GM18499 (cell line): Measurements from ENCODE around the gene SMCP.

Experiments
- ATAC-seq: cut with Tn5 transposase; IDR thresholded peaks from one replicate; pipeline ENCODE4 v1.9.1; 2021; ENCODE audit warnings: moderate number of reproducible peaks; ENCODE audit not compliant: insufficient read depth, unreplicated experiment

Gene SMCP, protein sequence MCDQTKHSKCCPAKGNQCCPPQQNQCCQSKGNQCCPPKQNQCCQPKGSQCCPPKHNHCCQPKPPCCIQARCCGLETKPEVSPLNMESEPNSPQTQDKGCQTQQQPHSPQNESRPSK

DNA sequence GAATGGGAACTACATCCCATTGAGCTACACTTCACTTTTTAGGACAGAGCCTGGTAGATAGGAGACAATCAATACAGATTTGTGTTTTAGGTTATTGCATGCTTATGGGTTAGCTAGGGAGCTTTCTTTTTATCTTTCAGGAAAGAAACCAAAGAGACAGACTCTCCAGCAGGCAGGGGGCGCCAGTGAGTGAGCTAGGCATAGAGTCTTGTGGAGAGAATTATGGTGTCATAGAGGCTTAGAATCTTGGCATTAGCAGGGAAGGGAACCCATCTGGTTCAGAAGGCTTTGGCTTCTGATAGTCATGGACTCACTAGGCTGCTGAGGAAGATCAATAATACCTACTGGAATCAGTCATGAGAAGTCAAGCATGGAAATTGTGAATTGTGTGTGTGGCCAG is at the start of gene SMCP:
Gene SMCP, plus strand, starts transcription at position 281 of the 400 bp plus-strand sequence. CDS start 6,101 bp downstream, outside the sequence.
- ATAC-seq = no peak

DNA sequence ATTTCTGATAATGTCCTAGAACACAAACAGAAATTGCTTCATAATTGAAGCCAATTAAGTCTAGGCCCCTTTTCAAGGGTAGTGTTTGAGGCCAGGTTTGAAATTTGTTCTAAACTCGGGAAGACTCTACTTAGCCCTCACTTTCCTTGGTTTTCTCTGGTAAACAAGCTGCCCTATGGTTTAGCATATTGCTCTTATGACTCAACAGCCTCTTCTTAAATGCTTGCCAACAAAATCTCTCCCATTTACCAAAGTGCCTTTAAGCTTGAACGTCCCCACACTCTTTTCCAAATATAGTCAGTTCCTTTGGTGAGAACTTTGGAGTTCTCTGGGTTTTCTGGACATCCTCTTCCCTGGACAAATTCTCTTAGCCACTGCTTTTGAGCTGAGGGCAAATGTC is 41.3 kb upstream of the SMCP start:
- ATAC-seq = no peak

DNA sequence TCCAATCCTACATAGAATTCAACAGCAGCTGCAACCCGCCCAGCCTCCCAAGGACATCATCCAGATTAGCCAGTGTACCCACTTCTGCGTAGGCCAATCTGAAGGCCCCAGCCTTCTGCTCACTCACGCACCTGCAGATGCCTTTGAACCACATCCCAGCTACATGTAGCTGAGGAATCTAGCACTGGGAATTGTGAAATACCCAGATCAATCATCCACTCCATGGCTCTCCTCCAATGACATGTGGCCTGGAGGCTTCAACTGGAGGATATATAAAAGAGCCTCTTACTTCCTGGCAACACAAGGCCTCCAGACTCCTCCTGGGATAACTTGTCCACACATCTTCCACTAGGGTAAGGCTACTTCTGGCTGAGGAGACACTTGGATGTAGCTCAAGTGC is 35.6 kb upstream of the SMCP start, which contains the start of gene LCE6A:
Gene LCE6A, plus strand, starts transcription at position 301 of the 400 bp plus-strand sequence. CDS start 665 bp downstream, outside the sequence.
- no peak for ATAC-seq

GRCh38 chr1:152855661-152856060 is 22.5 kb upstream of the SMCP start:
- no peak for ATAC-seq

- ATAC-seq = no peak
Observed at GRCh38 chr1:152858062-152858461, 20.1 kb upstream of the SMCP start.

DNA sequence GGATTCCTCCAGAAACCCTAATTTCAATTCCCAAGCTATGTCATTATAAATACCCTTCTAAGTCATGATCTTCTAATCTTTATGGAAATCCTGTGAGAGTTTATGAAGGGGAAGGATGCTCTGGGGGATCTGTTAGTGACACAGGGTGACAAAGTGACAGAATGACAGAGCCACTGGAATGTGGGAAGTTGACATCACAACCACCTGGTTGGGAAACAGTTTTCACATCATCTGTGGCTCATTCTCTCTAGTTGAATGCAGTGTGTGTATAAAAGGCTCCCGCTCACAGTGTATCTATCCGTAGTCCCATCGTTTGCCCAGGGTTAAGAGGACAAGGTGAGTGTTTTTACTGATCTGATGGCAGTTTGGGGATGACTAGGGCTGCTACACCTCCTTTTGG is 18.4 kb upstream of the SMCP start, which contains the start of gene LCE7A:
Gene LCE7A, plus strand, starts transcription at position 301 of the 400 bp plus-strand sequence. CDS start 702 bp downstream, outside the sequence.
- no peak for ATAC-seq

DNA sequence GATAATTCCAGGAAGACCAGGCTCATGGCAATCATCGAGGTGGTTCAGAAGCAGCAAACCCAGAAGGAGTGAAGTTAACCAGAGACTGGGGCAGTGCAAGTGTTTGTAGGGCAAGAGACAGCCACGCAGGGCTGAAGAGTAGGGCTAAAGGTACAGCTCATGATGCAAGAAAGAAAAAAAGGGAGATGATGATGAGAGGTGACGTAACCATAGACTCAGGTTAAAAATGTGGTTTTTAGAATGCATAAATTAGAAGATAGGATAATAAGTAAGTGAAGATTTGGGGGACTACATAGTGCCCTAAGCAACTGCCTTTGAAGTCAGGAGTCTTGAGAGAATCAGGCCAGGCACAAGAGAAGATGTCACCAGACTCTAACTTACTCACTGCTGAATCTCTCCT is 18.0 kb upstream of the SMCP start:
- no peak for ATAC-seq

GRCh38 chr1:152861374-152861773 is 16.7 kb upstream of the SMCP start:
- no peak for ATAC-seq

DNA sequence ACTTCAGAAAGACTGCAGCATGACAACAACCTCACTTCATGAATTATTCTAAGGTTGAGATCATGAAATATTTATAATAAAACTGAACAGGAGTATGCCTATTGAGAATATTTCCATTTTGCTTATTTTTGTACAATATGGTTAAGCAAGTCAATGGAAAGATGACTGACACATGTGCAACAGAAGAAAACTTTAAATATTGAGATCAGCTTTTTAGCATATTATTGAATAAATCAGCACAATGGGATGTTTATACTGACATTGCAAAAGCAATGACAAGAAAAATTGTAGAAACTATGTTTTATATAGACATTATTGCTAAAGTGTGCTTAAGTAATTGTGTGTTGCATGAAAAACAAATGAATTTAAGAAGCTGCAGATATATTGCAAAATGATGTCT is 13.7 kb upstream of the SMCP start:
- no peak for ATAC-seq

DNA sequence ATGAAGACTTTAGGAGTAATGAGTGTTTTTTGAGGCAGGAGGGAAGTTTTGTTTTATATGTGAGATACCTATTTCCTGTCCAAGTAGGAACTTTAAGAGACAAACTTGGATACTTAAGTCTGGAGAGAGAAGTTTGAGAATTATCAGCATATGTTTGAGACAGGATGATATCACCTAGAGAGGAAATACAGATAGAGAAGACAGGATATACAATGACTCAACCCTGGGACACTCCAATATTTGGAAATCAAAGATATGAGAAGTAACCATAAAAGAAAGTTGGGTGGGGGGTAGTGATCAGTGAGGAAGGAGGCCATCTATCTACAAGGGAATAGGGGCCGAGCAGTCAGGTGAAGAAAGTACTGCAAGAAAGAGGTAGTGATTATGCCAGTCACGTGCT is 11.8 kb upstream of the SMCP start:
- no peak for ATAC-seq

DNA sequence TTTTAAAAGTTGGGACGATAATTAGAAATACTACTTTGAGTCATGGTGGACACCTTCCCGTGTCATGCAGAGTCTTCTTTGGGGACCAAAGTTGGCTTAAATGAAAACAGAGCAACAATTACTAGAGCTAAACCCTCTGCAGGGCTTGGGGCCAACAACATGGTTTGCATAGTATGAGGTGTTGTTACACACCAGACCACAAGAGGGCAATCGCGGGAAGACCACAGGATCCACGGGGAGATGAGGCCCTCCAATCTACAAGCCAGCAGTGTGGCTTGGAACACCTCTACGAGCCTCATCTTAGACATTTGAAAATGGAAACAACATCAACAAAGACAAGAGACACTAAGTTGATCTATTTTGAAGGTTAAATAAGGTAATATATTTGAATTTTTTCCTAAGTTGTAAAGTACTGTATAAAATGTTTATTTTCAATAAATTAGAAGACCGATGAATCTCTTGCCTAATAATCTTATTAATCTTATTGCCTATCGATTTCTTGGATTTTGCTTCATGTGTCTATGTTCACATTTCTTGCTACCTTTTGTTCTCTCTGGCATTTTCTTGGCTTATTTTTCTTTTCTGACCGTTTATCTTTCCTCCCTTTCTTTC is 8.2 kb upstream of the SMCP start:
- ATAC-seq = no peak

- no peak for ATAC-seq
Observed at GRCh38 chr1:152870831-152871730, 7.0 kb upstream of the SMCP start.

DNA sequence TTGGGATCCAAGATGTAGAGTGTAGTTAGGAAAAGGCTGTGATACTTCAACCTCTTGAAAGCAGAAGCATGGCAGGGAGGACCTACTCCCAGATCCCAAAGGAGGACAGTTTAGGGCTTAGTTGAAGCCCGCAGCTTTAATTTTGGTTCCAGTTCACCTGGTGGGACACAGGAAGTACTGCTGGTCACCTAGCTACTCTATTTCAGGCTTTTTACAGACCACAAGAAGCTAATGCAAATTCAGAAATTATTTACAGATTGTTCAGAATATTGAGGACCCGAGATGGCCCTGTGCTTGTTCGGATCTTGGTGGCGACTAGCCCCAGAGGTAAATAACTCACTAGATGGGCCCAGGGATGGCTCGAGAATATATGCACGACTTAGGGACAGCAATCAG is 6.4 kb upstream of the SMCP start:
- no peak for ATAC-seq

GRCh38 chr1:152873495-152873894 is 4.6 kb upstream of the SMCP start:
- ATAC-seq = no peak

DNA sequence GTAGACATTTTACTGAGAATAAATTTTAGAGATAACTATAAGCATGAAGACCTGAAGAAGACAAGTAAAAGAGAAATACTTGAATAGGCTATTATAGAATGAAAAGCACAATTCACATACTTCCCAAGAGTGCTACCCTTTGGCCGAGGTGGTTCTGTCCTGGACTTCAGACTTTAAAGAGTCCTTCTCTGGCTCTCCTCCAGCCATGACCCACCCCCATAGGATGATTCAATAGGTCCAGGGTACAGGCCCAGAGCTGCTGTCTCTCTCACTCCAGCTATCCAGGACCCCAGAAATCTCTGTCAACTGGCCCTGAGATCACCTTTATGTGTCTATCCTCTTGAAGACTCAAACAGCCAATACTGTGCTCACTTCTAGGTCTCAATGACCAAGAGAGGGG is 1.3 kb upstream of the SMCP start:
- no peak for ATAC-seq

GRCh38 chr1:152879559-152880198 is 1.6 kb downstream of the SMCP start:
- no peak for ATAC-seq

DNA sequence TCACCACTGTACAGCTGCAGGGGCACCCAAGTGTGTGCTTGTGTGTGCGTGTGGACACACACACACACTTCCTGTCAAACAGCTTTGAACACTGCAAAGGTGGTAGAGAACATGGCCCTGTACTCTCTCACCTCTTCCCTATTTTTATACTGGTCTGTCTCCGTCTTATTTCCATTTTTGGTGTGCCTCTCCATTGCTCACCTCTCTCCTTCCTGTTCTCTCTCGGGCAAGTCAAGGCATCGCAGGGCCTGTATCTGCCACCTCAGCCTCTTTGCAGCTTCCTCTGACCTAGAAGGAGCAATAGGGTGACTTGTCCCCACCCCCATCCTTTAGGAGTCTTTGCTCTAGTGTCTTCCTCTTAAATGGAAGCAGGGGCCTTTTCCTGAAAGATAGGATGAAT is 2.2 kb downstream of the SMCP start:
- ATAC-seq = no peak

DNA sequence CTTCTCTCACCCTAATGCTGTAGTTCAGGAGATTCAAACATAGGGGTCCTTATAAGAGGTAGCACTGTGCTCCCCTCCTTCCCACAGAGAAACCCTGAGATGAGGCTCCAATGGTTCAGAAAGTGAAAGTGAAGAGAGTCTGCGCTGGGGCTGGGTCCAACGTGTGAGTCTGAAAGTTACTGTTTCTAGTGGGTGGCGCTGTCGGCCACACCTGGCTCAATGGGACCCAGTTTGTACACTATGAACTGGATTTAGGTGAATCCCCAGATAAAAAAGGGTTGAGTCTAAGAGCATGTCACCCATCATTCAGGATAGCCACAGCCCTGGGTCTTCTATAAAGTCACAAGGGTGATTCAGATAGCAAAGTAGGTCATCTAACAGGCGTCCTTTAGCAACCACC is 2.8 kb downstream of the SMCP start:
- ATAC-seq = no peak

GRCh38 chr1:152884085-152884484 is 6.0 kb downstream of the SMCP start:
- ATAC-seq = no peak

GRCh38 chr1:152884506-152884905 is 6.4 kb downstream of the SMCP start:
- ATAC-seq = no peak
